Dedifferentiated amniotic fluid mesenchymal stem cell (primary cell): ENCODE data around the gene GNB4.

Experiments used
- DNase-seq: peaks from one replicate; pipeline ENCODE4 v3.0.0-alpha.2; 2016; ENCODE audit errors: extremely low spot score

GNB4 gene

DNA sequence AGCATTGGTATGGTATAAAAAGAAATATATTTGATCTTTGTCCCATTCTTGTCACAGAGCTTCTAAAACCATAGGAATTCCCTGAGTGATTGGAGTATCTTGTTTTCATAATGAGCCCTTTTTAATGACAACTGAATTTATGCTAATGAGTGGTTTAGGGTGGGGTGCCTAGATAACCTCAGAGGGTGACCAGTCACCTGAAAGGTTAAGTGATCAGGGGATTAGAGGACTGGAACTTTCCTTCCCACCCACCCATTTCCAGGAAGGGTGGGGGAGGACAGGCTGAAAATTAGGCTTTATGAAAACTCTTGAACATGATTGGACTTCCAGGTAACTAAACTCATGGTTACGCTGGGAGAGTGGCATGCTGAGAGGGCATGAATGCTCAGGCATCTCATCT lies 95.3 kb downstream of the GNB4 start:
- no peak for DNase-seq

DNA sequence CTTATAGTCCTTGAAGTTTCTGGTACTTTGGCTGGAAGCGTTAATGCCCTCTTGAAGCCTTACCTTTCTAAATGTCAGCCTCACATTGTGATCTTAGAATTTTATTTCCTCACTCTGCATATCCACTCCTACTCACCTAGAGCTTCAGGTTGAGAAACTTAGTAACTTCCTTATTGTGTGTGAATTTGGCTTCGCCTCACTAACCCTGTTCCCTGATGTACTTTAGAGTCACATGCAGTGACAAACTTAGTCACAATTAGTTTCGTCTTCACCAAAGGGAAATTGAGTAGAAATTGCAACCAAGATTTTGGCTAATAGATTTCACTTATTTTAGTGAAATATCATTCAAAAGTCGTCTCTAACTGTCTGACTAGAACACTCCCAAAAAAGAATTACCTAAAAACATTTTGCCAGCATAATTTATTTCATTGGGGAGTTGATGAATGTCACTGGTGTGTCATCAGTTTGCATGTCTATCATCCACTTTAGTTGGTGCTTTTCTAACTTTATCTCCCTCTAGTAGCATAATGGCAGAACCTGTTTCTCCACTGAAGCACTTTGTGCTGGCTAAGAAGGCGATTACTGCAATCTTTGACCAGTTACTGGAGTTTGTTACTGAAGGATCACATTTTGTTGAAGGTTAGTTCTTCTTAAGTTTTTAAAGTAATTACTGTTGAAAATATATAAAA lies 102.8 kb downstream of the GNB4 start:
- DNase-seq = no peak

DNA sequence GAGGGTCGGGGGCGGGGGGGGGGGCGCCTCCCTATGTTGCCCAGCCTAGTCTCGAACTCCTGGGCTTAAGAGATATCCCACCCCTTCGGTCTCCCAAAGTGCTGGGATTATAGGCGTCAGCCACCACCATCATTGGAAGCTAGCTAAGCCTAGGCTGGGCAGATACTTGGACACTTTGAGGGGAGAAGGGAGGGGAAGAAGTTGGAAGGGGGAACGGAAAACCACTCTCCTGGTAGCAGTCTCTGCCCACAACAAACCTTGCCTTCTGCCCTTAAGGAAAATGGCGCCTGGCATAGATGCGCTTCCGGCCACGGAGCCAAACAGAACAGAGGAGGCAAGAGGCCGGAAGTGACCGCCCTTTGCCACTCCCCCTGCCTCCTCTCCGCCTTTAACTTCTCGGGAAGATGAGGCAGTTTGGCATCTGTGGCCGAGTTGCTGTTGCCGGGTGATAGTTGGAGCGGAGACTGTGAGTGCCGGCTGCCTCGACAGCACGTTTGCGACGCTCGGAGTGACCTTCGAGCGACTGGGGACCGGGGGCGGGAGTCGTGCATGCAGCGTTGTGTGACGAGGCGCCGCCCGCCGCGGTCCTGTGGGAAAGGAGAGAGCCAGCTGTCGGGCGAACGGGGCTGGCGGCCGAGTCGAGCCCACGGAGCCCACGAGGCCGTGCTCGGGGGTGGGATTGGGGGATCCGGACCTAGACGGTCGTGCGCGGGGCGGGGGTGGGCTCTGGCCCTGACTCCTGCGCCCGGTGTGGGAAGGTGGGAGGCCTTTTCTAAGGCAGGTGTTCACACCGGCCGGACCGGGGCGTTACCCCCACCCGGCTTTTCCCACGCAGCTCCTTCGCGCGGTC lies 103.7 kb downstream of the GNB4 start, which contains the start of gene MFN1:
Gene MFN1, plus strand, starts transcription at position 365 of the 850 bp plus-strand sequence. CDS start 1,143 bp downstream, outside the sequence.
- peak; percentile 96 for DNase-seq
